Skin of body (tissue), 2 donors: ENCODE data around the gene AHDC1. TPM values are rescaled to one million over a fixed set of nuclear protein-coding genes. Genes with fewer than 3 reads are reported as not detected.

Experiments used
- DNase-seq: peaks from one replicate; lab custom pipeline; 2025; lab: John Stamatoyannopoulos, UW
- total RNA-seq: library from RNA; depleted of rRNA; stranded (reverse); fragments of >200 nt; gene quantifications from one replicate; pipeline ENCODE4 v1.2.3, GENCODE V29; 2014

Gene AHDC1
- total RNA-seq, 1 donor from 2014 or later = 19.4 TPM

DNA sequence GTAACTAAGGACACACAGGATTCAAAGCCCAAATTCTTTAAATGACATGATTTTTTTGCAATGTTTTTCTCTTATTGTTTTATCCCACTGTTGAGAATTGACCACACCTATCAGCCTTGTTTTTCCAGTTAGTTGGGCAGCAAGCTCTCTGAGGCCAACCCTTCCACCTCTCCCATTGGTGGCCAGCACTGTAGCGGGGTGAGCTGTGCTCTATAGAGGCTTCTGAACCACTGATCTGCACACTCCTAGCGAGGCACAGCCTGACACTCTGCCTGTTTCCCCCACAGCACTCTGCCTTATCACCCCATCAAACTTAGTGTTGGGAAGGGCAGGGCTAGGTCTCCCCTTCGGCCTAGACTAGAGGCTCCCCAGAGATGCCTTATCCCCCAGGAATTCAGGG, 19.5 kb downstream of the AHDC1 start:
- DNase-seq = no peak

DNA sequence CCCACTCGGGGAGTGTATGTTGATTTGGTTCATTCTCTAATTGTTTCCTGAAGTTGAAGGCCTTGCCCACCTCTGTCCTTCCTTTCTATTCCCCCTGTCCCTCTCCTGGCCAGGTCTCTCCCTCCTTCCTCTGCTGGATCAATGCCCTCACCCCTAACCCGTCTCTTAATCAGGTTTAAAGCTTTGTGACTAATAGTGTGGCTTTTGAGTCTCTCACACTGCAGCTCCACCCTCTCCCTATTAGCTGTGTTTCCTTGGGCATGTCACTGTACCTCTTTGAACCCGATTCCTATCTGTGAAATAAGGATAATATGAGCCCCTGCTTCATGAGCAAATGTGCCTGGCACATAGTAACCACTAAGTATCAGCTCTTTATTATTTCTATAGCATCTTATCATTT, 20.5 kb downstream of the AHDC1 start:
- DNase-seq = no peak

DNA sequence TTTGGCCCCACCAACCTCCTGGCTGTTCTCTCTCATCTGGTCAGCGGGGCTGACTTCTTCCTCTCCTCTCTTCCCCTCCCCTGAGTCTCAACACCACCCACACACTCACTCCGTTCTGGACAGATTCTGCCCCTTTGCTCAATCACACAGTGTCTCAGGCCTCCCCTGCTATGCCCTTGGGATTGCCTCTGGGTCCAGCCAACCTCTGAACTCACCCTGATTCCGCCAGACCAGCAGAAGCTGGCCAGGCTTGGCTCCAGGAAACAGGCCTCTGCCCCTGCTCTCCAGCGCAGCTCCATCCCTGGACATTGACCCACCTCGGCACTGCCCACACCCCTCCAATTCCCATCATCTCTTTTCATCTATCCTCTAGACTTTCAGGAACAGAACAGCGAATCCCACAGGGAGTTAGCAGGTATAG, 22.1 kb downstream of the AHDC1 start:
- DNase-seq = no peak

DNA sequence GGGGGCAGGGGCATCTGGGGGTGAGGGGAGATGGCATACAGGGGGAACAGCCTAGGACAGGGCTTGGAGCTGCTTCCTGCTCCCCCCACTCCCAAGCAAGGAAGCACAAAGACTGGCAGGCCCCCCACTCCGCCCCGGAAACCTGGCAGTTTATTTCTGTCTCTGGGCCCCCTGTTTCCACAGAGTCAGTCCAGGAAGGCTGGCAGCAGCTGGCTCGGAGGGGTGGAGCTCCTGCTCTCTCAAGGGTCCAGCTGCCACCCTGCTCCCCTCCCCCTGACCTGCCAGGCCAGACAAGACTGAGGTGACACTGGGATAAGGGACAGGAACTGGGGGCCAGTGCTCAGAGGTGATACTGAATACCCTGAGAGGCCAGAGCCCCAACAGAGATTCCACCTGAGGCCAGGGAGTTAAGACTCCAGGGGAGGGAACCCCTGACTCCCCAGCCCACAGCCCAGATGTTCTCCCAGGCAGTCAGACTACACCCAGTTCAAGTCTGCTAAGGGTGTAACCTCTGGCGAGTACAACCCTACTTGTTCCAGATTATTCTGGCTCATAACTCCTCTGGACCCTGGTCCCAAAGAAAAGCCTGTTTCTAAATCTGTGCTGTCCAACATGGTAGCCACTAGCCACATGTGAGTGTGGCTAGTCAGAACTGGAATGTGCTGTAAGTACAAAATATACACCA, 26.3 kb downstream of the AHDC1 start:
- DNase-seq = no peak

DNA sequence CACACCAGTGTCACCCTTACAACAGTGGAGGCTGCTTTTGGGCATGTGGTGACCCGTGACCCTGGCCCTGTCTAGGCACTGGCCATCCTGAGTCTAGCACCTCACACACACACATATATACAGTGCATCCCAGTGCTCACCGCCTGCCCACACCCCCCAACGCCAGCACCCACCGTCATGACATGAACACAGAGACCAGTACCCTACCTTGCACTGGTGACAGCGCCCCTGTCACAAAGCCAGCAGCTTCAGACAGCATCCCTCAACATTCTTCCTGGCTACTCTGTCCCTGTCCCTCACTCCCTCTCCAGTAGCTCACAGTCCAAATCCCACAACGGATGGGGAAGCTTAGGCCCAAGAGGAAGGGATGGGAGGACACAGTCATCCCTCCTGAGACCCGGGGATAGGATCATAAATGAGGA, 27.1 kb downstream of the AHDC1 start:
- no peak for DNase-seq

DNA sequence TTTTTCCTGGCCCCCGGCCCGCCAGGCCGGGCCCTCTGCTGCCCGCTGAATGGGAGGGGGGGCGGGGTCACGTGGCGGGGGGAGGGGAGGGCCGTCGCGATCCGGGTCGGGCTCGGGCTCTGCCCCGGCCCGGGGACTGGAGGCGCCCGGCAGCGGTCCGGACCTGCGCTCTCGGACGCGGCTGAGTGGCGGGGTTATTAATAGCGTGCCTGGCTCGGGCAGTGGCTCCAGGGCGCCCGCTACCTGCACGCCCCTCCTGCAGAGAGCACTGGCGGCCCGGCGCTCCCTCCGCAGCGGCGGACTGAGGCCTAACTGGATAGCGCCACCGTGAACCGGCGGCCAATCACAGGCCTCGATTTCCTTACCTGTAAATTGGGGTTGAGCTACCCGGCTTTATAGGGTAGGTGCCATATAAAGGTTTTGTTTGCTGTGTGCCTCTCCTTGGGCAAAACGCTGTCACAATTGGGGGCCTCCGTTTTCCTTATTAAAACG, 28.1 kb downstream of the AHDC1 start:
- DNase-seq = no peak

DNA sequence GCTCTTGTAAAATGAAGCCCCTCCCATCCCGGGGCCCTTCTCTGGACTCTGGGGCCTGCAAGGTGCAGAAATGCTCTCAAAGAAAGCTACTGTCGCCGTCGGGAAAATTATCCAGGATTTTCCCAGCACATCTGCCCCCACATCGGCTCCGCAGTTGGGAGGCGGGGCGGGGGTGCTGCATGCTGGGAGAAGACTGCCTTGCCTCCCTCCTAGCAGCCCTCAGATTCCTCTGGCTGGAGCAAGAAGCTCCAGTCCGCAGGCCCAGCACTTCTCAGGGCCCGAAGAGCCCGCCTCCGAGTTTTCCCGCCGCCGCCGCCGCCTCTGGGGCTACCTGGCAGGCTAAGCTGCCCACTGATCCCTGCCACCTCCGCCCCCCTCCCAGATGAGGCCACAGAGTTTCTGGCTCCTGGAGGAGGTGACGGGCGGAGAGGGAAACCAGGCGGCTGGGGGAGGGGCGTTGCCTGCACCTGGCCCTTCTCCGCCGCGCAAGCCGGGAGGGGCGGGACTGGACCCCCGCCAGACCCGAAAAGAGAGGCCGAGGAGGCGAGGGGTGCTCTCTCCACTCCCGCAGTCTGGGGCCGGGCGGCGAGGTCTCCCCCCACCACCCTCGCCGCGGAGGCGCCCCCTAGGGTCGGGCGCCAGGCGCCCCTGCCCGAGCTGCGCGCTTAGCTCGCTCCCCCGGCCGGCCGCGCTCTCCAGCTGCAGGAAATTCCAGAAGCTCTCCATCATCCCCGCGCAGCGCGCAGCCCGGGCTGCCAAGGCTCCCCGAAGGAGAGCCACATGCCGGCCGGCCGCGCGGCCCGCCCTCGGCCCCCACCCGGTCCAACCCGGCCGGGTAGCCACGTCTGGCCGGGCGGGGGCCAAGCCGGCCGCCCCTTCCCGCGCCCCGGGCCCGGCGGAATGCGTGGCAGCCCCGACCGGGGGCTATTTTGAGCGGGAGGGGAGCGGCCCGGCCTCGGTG, 28.8 kb downstream of the AHDC1 start:
- DNase-seq = peak; percentile 82

DNA sequence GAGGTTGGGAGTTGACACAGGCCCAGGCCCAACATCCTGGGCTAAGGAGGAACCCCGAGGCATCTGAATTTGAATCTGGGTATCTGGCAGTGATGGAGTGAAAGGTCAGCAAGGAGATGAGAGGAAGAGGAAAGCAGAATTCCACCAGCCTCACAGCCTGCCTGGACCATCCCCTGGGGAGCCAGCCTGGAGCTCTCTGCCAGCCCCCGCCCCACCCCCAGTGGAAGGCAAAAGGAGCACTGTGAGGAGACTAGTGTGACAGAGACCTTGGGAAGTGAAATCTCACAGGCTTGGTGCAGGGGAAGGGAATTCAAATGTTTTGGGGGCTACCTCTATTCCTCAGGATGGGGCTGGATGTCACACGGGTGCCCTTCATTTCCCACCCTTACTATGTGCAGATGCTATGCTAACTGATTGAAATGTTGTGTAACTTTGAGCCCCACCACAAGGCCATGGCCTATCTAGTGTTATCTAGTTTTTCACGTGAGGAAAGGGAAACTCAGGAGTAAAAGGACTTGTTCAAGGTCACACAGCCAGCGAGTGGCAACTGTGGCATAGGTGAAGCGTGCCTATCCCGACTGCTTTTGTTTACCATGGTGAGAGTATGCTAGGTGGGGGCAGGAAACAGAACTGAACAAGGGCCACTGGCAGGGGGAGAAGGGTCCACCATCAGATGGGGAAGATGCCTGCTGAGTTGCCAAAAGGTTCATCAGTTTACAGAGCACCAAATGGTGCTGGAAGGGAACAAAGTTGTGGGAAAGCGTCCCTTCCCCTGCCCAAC, 29.8 kb downstream of the AHDC1 start:
- DNase-seq = no peak

DNA sequence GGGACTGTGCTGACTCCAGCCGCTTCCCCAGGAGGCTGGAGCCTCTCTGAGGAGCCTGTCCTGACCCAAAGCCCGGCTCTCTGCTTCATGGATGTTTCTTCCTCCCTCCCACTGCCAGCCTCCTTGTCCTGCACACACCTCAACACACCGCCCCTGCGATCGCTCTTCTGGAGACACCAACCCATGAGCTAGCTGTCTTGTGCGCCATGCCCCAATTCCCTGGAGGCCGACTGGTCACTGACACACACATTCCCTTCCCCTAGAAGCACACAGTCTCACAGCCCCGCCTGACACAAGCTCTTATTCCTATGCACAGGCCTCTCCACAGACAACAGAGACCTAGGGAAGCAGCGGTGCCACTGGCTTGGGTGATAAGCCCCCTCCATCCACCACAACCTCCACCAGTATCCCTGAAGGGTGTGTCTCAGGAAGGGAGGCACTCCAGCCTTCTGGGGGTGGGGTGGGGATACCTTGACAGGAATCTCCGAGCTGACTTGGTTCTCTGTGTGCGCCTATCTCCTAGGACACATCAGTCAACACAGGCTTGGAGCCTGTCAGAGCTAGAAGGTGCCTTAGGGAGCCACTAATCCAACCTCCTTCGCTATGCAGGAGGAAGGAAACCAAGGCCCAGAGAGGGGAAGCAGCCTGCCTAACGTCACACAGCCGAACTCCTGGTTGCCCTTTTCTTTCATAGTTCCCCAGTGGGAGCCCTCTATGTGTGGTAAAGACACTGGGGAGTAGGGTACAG, 31.1 kb downstream of the AHDC1 start:
- DNase-seq = peak; percentile 45

DNA sequence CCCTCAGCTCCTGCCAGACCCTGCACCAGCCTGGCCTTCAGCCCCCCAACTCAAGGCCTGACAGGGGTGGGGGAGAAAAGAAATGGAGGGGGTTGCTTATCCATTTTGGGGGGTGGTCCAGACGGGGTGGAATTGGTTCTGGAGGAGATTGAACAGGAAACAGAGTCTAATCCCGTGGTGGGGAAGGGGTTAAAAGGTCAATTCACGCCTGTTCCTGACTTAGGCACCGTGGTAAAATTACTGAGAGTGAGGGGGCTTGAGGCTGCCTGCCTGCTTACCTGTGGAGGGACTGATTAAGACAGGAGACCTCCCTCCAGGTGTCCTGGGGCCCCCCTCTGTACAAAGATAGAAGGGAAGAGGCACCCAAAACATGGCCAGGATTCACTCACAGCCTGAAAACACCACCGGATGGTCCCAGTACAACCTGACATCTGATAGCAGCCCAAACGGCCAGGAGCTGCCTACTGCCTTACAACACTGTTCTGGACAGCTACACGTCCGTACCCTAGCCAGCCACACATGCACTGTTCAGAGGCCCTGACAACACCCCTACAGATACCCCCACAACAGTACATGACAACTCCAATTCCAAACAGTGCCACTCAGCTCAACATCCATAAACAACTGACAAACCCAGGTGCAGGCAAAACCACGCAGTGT, 31.8 kb downstream of the AHDC1 start:
- DNase-seq = no peak

DNA sequence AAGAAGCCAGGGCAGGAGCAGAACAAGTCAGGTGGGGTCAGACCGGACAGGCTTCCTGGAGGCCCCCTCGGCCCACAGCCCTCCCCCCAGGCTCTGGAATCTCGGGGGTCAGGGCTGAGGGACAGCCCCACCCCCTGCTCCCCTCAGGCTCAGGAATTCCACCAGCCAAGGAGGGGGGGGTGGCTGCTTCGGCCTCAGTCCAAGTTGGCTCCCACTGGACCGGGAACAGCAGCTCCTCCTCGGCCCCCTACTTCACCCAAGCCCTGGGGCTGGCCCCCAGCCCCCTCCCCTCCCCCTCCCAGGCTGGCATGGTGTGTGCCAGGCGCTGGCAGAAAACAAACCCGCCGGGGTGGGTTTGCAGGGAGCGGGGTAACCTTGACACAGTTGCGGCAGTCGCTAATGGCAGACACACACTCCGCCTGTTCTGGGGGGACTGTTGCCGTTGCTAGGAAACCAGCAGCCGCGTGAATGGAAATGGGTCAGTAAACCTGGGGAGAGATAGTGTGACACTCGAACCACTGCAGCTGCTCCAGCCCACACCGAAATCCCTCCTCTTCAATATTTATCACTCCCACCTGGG, 32.4 kb downstream of the AHDC1 start:
- peak; percentile 17 for DNase-seq

DNA sequence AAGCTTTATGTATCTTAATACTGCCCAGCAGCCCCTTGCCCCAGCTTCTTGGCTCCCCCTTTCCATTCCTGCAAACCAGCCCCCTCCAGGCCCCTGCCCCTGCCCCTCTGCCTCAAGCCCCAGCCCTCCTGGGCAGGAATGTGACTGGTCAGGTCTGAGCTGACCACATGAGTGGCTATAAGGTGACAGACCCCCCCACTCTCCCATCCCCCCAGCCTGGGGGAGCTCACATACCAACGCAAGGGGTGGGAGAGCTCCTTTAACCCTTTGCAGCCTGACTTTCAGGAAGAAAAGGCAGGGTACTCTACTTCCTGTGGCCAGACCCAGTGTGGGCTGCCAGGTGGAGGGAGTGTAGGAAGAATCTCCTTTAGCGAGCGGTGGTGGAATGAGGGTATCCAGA, 33.2 kb downstream of the AHDC1 start:
- DNase-seq = no peak

DNA sequence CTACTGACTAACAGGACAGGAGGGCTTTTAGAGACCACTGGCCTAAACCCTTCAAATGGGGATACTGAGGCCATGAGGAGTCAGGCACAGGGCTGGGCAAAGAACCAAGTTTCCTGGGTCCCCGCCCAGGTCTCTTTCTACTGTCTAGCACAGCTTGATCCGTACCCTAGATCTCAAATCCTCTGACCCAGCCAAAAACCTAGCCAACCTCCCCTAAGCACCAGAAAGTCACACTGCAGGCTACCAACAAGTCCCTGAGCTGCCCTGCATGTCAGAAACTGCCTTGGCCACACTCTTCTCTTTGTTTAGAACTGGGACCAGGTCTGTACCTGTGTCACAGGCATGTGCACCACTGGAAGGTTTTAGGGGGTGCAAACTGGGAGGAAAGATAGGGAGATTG, 33.6 kb downstream of the AHDC1 start:
- DNase-seq = no peak

DNA sequence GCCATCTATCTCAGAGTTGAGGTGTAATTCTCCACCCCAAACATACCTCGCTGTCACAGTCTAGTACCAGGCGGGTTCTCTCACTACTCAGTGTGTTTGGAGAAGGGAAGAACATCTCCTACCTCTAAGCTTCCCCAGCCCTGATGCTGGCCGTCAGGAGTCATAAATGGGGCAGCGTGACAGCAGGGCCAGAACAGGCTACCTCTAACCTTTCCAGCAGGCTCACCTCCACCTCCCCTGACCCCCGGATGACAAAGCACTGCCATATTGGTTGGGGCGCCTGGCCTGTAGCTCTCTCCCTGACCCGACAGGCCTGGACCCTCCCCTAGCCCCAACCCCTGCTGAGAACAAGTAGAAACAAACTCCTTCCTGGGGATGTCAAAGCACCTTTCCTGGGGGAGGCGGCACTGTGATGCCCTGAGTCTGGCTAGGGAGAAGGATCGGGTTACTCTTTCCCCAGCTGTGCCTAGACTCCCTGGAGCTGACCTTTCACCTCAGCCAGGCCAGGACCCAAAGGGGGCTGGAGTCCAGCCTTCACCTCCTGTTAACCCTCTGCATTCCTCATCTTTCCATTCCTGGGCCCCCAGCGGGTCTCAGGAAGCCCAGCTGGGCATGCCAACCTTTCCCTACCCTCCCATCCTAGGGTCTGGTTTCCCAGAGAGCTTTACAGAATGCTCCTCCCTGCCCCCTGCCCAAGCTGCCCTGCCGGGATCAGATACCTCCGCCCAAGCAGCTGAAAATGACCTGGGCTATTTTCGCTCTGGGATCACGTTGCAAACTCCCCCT, 34.2 kb downstream of the AHDC1 start:
- no peak for DNase-seq

DNA sequence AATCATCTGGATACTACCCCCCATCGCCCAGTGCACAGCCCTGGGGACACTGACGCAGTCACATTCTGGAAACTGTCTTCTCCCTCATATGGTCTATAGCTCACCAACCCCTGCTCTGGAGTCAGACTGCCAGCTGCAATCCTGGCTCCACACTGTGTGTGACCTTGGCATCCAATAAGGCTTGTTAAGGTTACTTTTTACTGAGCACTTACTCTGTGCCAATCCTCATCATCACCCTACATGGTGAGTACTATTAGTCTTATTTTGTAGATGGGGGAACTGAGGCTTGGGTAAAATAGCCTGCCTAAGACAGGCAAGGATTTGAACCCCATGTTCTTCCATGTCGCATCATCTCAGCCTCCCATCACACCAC, 34.9 kb downstream of the AHDC1 start:
- DNase-seq = no peak

DNA sequence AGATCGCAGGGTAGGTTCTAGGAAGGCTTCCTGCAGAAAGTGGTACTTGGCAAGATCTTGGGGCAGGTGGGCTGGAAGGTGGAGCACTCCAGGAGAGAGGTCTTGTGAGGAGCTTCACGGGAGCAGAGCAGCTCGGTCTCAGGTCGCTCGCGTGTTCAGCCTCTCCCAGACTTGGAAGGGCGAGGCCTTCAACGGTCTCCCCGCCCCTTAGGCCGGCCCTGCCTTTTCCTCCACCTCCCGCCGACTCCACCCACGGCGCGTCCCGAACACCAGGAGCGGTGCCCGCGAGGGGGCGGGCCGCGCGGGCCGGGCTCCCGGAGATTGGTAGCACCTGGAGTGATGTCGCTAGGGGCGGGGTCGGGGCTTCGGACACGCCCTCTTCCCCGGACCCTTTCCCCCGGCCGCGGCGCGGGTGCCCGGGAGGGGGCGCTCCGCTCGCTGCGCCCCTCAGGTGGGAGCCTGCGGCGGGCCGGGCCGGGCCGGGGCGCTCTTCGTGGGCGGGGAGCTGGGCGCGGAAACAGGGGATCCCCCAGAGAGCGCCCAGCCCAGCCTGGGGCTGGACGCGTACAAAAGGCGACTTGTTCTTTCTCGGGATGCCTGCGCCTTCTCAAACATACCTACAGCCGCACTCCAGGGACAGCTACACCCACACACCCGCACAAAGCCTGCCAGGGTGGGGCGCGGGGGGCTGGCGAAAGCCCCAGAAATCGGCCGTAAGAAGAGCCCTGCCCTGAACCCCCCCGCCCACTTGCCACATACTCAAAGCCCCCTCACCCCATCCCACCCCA, 35.5 kb downstream of the AHDC1 start:
- DNase-seq = peak; percentile 82

DNA sequence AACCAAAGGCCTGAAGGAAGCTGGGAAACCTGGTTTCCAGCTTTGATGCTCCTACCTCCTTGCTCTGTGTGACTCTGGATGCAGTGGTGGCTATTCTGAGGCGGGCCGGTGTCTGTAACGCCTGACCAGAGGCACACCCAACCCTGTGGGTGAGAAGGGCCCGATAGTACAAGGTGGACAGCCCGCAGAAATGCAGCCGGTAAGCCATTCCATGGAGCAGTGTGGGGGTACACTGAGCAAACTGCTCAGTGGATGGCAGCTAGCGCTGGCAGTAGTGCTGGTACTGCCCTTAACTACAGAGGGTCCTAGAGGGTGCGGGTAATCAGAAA, 36.0 kb downstream of the AHDC1 start:
- no peak for DNase-seq

DNA sequence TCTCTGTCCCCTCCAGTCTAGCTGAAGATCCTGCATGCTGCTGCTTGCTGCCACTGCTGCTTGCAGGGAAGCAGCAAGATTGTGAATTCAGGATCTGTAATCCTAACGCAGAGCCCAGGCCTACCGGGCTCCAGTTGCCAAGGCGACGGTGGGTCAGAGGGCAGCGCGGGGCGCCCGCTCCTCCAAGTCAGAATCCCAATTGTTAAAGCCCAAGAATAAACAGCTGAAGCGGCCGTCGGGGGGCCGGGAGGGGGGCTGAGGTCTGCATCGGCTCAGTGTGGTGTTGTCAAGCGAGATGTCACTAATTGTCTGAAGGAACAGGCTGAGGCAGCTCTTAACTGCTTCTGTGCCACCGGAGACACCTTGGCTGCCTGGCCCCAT, 36.8 kb downstream of the AHDC1 start:
- no peak for DNase-seq
